ENCODE data around the gene NFIB. TPM values are rescaled to one million over a fixed set of nuclear protein-coding genes. Genes with fewer than 3 reads are reported as not detected.

NFIB gene
- total RNA-seq, 1 donor from 2014 or later: 76.4 TPM

DNA sequence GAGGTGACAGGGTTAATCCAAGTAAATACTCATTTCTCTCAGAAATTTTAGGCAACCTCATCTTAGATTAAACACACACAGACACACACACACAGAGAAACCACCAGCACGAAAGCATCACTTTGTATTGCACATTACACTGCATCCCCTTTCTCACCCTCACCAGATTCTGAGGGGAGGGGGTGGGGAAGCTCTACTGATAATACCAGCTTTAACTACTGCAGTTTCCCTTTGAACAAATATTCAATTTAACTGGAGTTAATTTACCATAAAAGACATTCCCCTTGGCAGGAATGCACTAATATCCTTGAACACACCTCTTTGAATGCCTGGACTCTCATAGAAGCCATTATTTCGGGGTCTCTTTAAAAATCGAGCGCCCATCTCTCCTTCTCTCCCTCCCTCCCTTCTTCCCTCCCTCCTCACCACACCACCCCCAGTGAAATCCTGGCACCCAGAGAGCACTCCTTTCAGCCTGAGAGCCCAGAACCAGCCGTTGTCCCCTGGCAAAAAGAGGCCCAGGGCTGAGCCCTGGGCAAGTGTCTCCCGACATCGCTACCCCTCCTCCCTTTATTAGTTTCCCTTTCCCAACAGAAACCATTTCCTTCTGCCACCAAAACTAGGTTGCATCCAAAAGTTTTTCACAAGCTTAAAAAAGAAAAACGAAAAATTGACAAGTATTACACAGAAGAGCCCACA lies 2.8 kb upstream of the NFIB start:
- Mint-ChIP-seq H3K9me3 (no peaks in the 10 kb centered on the region), H3K27me3 (peaks cover 18% of the 10 kb centered on the region), H3K36me3 (no peaks in the 10 kb centered on the region), H3K27ac (peak overlapping the region; percentile 97), H3K4me3 (peak overlapping the region; percentile 99), H3K4me1 (ENCODE audit: unreplicated experiment) (peaks cover 38% of the 10 kb centered on the region)
- no peak for TF ChIP-seq CTCF (conservative IDR thresholded peaks at IDR 0.05)
- no peak for DNase-seq (ENCODE audit: extremely low spot score, unreplicated experiment)

GRCh38 chr9:14315875-14316601 lies 2.1 kb upstream of the NFIB start:
- no peak for TF ChIP-seq CTCF (conservative IDR thresholded peaks at IDR 0.05)
- Mint-ChIP-seq H3K27me3 (peaks cover 18% of the 10 kb centered on the region), H3K36me3 (no peaks in the 10 kb centered on the region), H3K9me3 (no peaks in the 10 kb centered on the region), H3K4me1 (ENCODE audit: unreplicated experiment) (peaks cover 36% of the 10 kb centered on the region), H3K27ac (peak overlapping the region; percentile 97), H3K4me3 (peak overlapping the region; percentile 99)
- DNase-seq (ENCODE audit: extremely low spot score, unreplicated experiment): no peak

GRCh38 chr9:14314929-14315874 lies 1.3 kb upstream of the NFIB start:
- DNase-seq (ENCODE audit: extremely low spot score, unreplicated experiment): peak; percentile 89
- Mint-ChIP-seq H3K4me1 (ENCODE audit: unreplicated experiment) (peaks cover 30% of the 10 kb centered on the region), H3K27me3 (peaks cover 18% of the 10 kb centered on the region), H3K27ac (peak overlapping the region; percentile 99), H3K4me3 (peak overlapping the region; percentile 99), H3K36me3 (no peaks in the 10 kb centered on the region), H3K9me3 (no peaks in the 10 kb centered on the region)
- peak; percentile 35 for TF ChIP-seq CTCF (conservative IDR thresholded peaks at IDR 0.05)

DNA sequence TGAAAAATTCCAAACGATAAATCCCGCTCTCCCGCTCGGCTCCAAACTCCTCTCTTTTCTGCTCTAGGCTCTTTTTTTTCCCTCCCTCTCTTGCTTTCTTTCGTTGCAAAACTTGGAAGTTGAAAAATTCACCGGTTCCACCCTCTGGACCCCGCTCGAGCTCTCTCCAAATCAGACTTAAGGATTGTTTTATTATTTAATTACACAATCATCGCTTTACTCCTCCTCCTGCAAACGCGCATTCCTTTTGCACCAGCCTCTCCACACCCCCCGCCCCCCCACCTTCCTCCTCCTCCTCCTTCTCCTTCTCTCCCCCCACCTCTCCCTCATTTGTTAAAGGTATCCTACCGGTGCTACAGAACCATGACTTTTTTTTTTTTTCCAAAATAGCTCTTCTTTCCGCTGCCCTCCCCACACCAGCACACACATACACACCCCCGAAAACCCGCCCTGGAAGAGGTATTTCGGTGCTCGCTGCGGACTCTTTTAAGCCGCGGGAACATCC lies 535 bp upstream of the NFIB start:
- Mint-ChIP-seq H3K9me3 (no peaks in the 10 kb centered on the region), H3K27me3 (peaks cover 18% of the 10 kb centered on the region), H3K27ac (peak overlapping the region; percentile 99), H3K4me1 (ENCODE audit: unreplicated experiment) (peaks cover 29% of the 10 kb centered on the region), H3K4me3 (peak overlapping the region; percentile 98), H3K36me3 (no peaks in the 10 kb centered on the region)
- no peak for TF ChIP-seq CTCF (conservative IDR thresholded peaks at IDR 0.05)
- DNase-seq (ENCODE audit: extremely low spot score, unreplicated experiment): no peak

- peak; percentile 73 for DNase-seq (ENCODE audit: extremely low spot score, unreplicated experiment)
- Mint-ChIP-seq H3K9me3 (no peaks in the 10 kb centered on the region), H3K4me1 (ENCODE audit: unreplicated experiment) (peaks cover 31% of the 10 kb centered on the region), H3K27me3 (peaks cover 18% of the 10 kb centered on the region), H3K27ac (peak overlapping the region; percentile 99), H3K36me3 (no peaks in the 10 kb centered on the region), H3K4me3 (peak overlapping the region; percentile 98)
- TF ChIP-seq CTCF (conservative IDR thresholded peaks at IDR 0.05): no peak
Observed at GRCh38 chr9:14313378-14313940, 482 bp downstream of the NFIB start.
